ENCODE measurements around the gene HDAC4. TPM values are rescaled to one million over a fixed set of nuclear protein-coding genes. Genes with fewer than 3 reads are reported as not detected.

HDAC4 gene
- total and polyA plus RNA-seq, 2 of the 4 experiments (the other 2 are of a cell fraction), result 4.1 to 7.2 TPM

- no peak for TF ChIP-seq SMC3 (IDR thresholded peaks at IDR 0.05; ENCODE audit: low read depth, low read length)
- TF ChIP-seq CHD1 (IDR thresholded peaks at IDR 0.05; ENCODE audit: low read depth, low read length), result no peak
- TF ChIP-seq CEBPB (IDR thresholded peaks at IDR 0.05; ENCODE audit: low read depth, low read length), result no peak
- TF ChIP-seq NFE2L2 (IDR thresholded peaks at IDR 0.05; ENCODE audit: low read depth, low read length), result no peak
These were observed 298.6 kb downstream of the HDAC4 start (continued) for GRCh38 chr2:239102266-239102665.

- H4K8ac ChIP-seq (ENCODE audit: low read depth in 2 of 2, low read length in 2 of 2), result no peak overlapping the region
- no peaks in the 10 kb centered on the region for H3K27me3 ChIP-seq (ENCODE audit: control insufficient read depth, insufficient read depth, low read length)
- WGBS, 2 experiments (ENCODE audit: extremely low coverage in 2 of 2, insufficient read length in 1 of 2), result 100% methylated on average over 6 of the region's 24 CpGs; no CpG with 5 or more reads in 1 of the 2 experiments
- H2BK15ac ChIP-seq (ENCODE audit: low read depth, low read length), result no peak overlapping the region
- ATAC-seq (ENCODE audit: low read depth) (no peak), DNase-seq (no peak)
- no peak overlapping the region for H3K4me3 ChIP-seq (ENCODE audit: insufficient read depth, low read depth, low read length)
- H3K9me1 ChIP-seq (ENCODE audit: insufficient read depth, low read length), result no peaks in the 10 kb centered on the region
- H3K27ac ChIP-seq (ENCODE audit: insufficient read depth, low read length), result no peak overlapping the region
- no peak overlapping the region for H4K5ac ChIP-seq (ENCODE audit: low read depth, low read length)
- no peaks in the 10 kb centered on the region for H4K20me1 ChIP-seq (ENCODE audit: insufficient read depth, low read length)
- BruUV-seq (replicated peaks), result no TSS peak
- no peak overlapping the region for H3K4me2 ChIP-seq (ENCODE audit: low read depth, low read length)
- H2BK120ac ChIP-seq (ENCODE audit: low read depth, low read length), result no peak overlapping the region
- no peak overlapping the region for H3K4ac ChIP-seq (ENCODE audit: low read depth, low read length)
- no peak overlapping the region for H2AK5ac ChIP-seq (ENCODE audit: low read depth, low read length)
- H4K91ac ChIP-seq (ENCODE audit: insufficient read depth, low read depth, low read length), result no peak overlapping the region
- dilution Hi-C loops (cut with HindIII; ENCODE audit: low sequenced_read_pairs, unreplicated experiment) (no loop called here), in situ Hi-C loops (cut with MboI; ENCODE audit: low sequenced_read_pairs) (no loop called here), intact Hi-C loops (cut with micrococcal nuclease) (no loop called here)
- no peak overlapping the region for H3K18ac ChIP-seq (ENCODE audit: low read depth, low read length)
- H3K23ac ChIP-seq (ENCODE audit: low read depth, low read length), result no peak overlapping the region
- no peak overlapping the region for H3K56ac ChIP-seq (ENCODE audit: extremely low read depth, insufficient read depth, low read length)
- H3K79me1 ChIP-seq (ENCODE audit: low read depth in 1 of 2, low read length in 2 of 2), result no peaks in the 10 kb centered on the region
- H3K4me1 ChIP-seq (ENCODE audit: control insufficient read depth, insufficient read depth, low read length), result no peaks in the 10 kb centered on the region
- H2BK20ac ChIP-seq (ENCODE audit: low read depth, low read length), result no peak overlapping the region
- no peaks in the 10 kb centered on the region for H3K9me3 ChIP-seq (ENCODE audit: control insufficient read depth, insufficient read depth, low read length)
- peaks cover 52% of the 10 kb centered on the region for H3K36me3 ChIP-seq (ENCODE audit: control insufficient read depth, insufficient read depth, low read length)
- TF ChIP-seq POLR2A (IDR thresholded peaks at IDR 0.05; ENCODE audit: low read depth, low read length) (no peak), SMC3 (IDR thresholded peaks at IDR 0.05; ENCODE audit: low read depth, low read length) (no peak), RFX5 (IDR thresholded peaks at IDR 0.05; ENCODE audit: low read depth, low read length) (no peak), ELK1 (IDR thresholded peaks at IDR 0.05; ENCODE audit: borderline replicate concordance, low read depth, low read length) (no peak), CHD1 (IDR thresholded peaks at IDR 0.05; ENCODE audit: low read depth, low read length) (no peak), MAFK (IDR thresholded peaks at IDR 0.05; ENCODE audit: low read depth, low read length) (no peak), NFE2L2 (IDR thresholded peaks at IDR 0.05; ENCODE audit: low read depth, low read length) (no peak), MXI1 (IDR thresholded peaks at IDR 0.05; ENCODE audit: borderline replicate concordance, low read depth, low read length) (no peak), CTCF (conservative IDR thresholded peaks at IDR 0.05; ENCODE audit: low read depth, low read length) (no peak), RCOR1 (IDR thresholded peaks at IDR 0.05; ENCODE audit: insufficient replicate concordance, low read length) (no peak), CEBPB (IDR thresholded peaks at IDR 0.05; ENCODE audit: low read depth, low read length) (no peak), BHLHE40 (IDR thresholded peaks at IDR 0.05; ENCODE audit: low read depth, low read length) (no peak), MAZ (IDR thresholded peaks at IDR 0.05; ENCODE audit: borderline replicate concordance, low read depth, low read length) (no peak), RAD21 (IDR thresholded peaks at IDR 0.05; ENCODE audit: low read length) (no peak)
- no peak overlapping the region for H2AK9ac ChIP-seq (replicated peaks; ENCODE audit: low read depth, low read length, poor library complexity)
- ChIA-PET CTCF (no interaction called here), POLR2A (ENCODE audit: unreplicated experiment) (no interaction called here)
- no peak overlapping the region for H3K9ac ChIP-seq (ENCODE audit: low read depth, low read length)
- H2AFZ ChIP-seq (replicated peaks; ENCODE audit: low read length, poor library complexity), result no peak overlapping the region
- H2BK5ac ChIP-seq (ENCODE audit: low read depth, low read length, poor library complexity, severe bottlenecking), result no peak overlapping the region
- H3K14ac ChIP-seq (replicated peaks; ENCODE audit: low read depth, low read length), result no peak overlapping the region
These were observed 299.0 kb downstream of the HDAC4 start for GRCh38 chr2:239101807-239102206.

Measured in IMR-90 (cell line).